KBM-7 (cell line): ENCODE results near the gene EPSTI1.
"Not testable (repeated sequence)": the region's sequence is repeated elsewhere in the genome, so short reads cannot be mapped to it uniquely, and the experiment has no call there.

Experiments
- DNase-seq: peaks from one replicate; pipeline ENCODE4 v3.0.0-alpha.2; 2015
- in situ Hi-C: fragments of 300-500 bp; cut with MboI; formaldehyde crosslinking; loops from 2 replicates; pipeline ENCODE4 v1.14.3; 2020; ENCODE audit warnings: low sequenced_read_pairs, low pct_unique_long_range_greater_than_20kb, mixed read lengths

Gene EPSTI1

GRCh38 chr13:43006893-43007631 lies 15.0 kb upstream of the EPSTI1 start:
- in situ Hi-C loops: no loop called here
- no peak for DNase-seq

- in situ Hi-C loops: no loop called here
- DNase-seq: no peak
Observed at GRCh38 chr13:43005460-43006236, 13.6 kb upstream of the EPSTI1 start.

- in situ Hi-C loops: no loop called here
- DNase-seq: no peak
Observed at GRCh38 chr13:43003729-43004128, 11.7 kb upstream of the EPSTI1 start.

- in situ Hi-C loops: no loop called here
- DNase-seq: no peak
Observed at GRCh38 chr13:43003010-43003409, 11.0 kb upstream of the EPSTI1 start.

- no peak for DNase-seq
- in situ Hi-C loops: no loop called here
Observed at GRCh38 chr13:43002021-43002420, 10.0 kb upstream of the EPSTI1 start.

GRCh38 chr13:43000676-43001075 lies 8.6 kb upstream of the EPSTI1 start:
- no peak for DNase-seq
- in situ Hi-C loops: no loop called here

GRCh38 chr13:42999491-42999890 lies 7.5 kb upstream of the EPSTI1 start:
- in situ Hi-C loops: no loop called here

GRCh38 chr13:42997381-42997780 lies 5.3 kb upstream of the EPSTI1 start:
- no peak for DNase-seq
- in situ Hi-C loops: no loop called here

More at GRCh38 chr13:42999491-42999890, 7.5 kb upstream of the EPSTI1 start:
- DNase-seq: no peak

GRCh38 chr13:42996584-42996983 lies 4.5 kb upstream of the EPSTI1 start:
- in situ Hi-C loops: no loop called here
- DNase-seq: no peak

- in situ Hi-C loops: no loop called here
- no peak for DNase-seq
Observed at GRCh38 chr13:42994878-42995277, 2.8 kb upstream of the EPSTI1 start.

GRCh38 chr13:42992764-42993122 lies 702 bp upstream of the EPSTI1 start:
- in situ Hi-C loops: no loop called here
- no peak for DNase-seq

- in situ Hi-C loops, DNase-seq: not testable (repeated sequence)
Observed at GRCh38 chr13:42991233-42991897, 676 bp downstream of the EPSTI1 start.

GRCh38 chr13:42990291-42991232 lies 1.5 kb downstream of the EPSTI1 start:
- in situ Hi-C loops: no loop called here
- DNase-seq: no peak

- in situ Hi-C loops: no loop called here
- no peak for DNase-seq
Observed at GRCh38 chr13:42986176-42986574, 5.9 kb downstream of the EPSTI1 start.

- no peak for DNase-seq
- in situ Hi-C loops: no loop called here
Observed at GRCh38 chr13:42985312-42986175, 6.5 kb downstream of the EPSTI1 start.

GRCh38 chr13:42984691-42985090 lies 7.3 kb downstream of the EPSTI1 start:
- no peak for DNase-seq
- in situ Hi-C loops: no loop called here

- no peak for DNase-seq
- in situ Hi-C loops: no loop called here
Observed at GRCh38 chr13:42984026-42984425, 8.0 kb downstream of the EPSTI1 start.

- in situ Hi-C loops: no loop called here
- DNase-seq: no peak
Observed at GRCh38 chr13:42981853-42982252, 10.2 kb downstream of the EPSTI1 start.
